GM19240 (cell line): ENCODE results near the gene CABLES1.

Experiments used
- DNase-seq: peaks from one replicate; pipeline ENCODE4 v3.0.0; 2011; ENCODE audit warnings: low spot score; ENCODE audit not compliant: insufficient read length

The CABLES1 gene

DNA sequence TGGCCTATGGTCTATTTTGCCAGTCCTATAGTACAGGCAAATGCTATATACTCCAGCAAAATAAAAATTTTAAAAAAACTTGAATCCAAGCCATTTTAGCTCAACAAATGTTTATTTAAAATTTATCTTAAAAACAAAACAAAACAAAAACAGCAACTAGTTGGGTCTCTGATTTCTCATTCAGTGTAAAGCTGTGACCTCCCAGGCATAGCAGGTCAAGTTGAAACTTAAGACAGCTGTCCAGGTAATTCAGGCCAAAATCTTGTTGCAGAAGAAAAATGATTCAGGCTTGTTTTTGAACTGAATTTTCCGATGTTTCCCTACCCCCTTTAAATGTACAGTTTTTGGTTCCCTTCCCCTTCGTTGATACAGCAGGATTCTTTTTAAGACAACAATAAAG is 58.5 kb downstream of the CABLES1 start:
- no peak for DNase-seq

GRCh38 chr18:23194155-23194996 is 59.1 kb downstream of the CABLES1 start:
- DNase-seq = no peak

DNA sequence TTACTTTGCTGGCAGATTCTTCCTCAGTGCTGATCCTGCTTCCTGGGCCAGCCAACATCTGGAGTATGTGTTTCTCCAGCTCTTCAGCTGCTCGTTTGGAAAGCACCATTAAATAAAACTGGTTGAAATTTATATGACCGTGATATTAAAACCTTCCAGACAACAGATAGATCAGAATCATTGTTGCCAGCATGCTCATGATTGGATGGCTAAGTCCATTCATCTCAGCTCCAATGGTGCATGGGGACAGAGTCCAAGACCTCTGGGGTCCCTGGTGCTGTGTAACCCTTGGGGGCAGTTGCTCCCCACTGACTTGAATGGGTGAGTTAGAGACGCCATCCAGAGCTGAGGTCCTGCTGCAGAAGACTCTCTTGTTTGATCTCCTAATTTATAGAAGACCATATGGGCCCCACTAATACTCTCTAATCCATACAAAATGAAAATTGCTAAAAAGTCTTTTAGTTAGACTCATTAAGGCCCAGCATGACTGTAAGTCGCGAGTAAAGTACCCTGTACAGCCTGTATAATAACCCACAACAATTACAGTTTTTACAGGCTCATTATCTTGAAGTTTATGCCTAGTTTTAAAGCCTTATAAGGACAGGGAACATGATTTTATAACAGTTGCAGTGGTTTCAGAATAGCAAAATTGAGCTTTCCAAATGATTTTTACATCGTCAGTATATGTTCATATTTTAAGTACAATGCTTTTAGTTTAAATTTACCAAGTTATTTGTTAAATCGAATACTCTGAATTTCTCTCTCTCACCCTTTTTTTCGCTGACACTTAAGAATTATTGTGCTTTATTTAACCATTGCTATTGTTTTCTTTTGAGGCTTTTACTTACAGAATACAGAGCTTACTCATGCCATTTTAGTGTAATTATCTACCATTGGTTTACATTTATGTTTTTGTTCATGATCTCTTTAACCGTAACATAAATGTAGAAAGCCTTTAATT is 60.0 kb downstream of the CABLES1 start:
- DNase-seq = no peak

DNA sequence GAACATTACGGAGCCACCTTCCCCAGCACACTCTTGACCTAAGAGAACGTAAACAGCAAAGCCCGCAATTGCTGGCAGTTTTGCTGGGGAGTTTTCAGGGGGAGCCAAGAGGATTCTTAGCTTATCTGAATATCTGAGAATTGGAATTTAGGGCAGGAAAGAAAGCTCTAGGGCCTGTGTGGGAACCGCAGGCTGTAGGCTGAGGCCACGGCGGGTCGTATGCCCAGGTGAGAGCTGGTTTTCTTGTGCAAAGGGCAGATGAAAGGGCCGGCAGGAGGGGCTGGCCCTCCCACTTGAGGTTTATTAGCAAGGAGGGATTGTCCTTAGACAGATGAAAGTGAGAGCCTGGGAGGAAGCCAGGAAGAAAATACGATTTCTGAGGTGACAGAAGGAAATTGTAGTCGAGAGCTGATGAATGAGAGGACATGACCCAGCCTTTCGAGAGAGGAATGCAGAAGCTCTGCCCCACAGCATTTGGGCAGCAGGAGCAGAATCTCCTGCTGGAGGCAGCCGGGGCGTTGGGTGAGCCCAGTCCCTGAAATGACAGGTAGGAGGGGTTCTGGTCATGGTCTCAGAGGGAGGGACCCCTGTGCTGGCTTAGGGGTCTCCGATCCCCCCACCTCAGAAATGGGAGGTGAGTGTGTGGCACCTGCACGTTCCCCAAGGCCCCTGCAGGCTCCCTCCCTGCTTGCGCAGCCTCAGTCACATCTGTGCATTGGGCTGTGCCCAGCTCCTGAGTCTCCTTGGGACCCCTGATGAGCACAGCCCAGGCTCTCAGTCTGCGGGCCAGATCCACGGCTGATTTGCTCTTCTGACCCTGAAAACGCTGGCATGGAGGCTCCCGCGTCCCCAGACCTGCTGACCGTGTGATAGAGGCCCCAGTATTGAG is 61.1 kb downstream of the CABLES1 start:
- no peak for DNase-seq

DNA sequence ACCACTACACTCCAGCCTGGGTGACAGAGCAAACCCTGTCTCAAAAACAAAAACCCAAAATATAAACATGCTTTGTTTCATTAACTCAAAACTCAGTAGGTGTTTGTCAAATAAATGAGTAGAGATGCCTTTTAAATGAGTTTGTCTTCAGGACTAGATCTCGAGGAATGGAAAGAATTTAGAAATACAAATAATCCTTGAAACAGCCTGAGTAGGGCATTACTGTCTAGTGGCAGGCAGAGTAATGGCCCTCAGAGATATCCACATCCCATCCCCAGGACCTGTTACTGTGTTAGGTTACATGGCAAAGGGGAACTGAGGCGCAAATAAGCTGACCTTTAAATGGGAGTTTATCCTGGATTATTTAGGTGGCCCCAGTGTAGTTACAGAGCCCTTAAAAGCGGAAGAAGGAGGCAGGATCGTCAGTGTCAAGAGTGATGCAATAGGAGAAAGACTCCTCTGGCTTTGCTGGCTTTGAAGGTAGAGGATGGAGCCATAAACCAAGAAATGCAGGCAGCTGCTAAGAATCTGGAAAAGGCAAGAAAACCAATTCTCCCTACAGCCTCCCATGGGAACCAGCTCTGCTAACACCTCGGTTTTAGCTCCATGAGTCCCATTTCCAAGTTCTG is 63.0 kb downstream of the CABLES1 start:
- DNase-seq = no peak

- DNase-seq = no peak
Observed at GRCh38 chr18:23200756-23201155, 65.5 kb downstream of the CABLES1 start.

GRCh38 chr18:23201741-23202140 is 66.5 kb downstream of the CABLES1 start:
- no peak for DNase-seq

GRCh38 chr18:23203891-23204432 is 68.7 kb downstream of the CABLES1 start:
- DNase-seq = no peak

- no peak for DNase-seq
Observed at GRCh38 chr18:23204589-23205235, 69.4 kb downstream of the CABLES1 start.

DNA sequence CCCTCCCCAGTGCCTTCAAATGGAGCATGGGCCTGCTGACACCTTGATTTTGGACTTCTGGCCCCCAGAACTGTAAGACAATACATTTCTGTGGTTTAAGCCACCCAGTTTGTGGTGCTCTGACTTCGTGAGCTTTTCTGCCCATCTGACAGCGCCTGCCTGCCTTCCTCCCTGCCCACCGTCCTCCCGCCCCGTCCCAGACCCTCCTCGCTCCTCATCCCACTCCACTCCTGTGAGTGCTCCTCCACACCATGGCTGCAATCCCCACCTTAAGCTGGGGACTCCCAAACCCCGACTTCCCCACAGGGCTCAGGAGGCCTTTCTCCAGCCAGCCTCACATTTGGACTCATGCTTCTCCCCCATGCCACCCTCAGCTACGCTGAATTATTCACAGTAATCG is 70.7 kb downstream of the CABLES1 start:
- DNase-seq = no peak

- DNase-seq = no peak
Observed at GRCh38 chr18:23207191-23207955, 72.1 kb downstream of the CABLES1 start.

DNA sequence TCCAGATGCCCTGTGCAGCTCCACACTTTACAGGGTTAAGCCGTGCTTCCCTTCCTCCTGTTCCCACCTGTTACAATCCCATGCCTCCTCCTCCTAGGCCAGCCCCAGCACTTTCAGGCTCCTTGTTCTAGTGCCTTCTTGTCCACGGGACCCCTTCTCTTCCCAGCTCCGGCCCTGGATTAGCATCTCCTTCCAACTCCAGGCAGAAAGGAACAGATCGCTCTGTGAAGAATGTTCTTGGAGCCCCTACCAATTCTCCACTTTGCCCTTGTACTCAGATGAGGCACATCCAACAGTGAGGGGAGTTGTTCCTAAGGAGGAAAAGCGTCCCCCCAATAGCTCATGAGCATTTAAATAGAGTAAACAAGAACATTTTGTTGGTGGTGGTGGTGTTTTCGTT is 72.7 kb downstream of the CABLES1 start:
- DNase-seq = no peak

GRCh38 chr18:23208600-23208999 is 73.3 kb downstream of the CABLES1 start:
- no peak for DNase-seq

GRCh38 chr18:23209031-23209430 is 73.7 kb downstream of the CABLES1 start:
- no peak for DNase-seq

DNA sequence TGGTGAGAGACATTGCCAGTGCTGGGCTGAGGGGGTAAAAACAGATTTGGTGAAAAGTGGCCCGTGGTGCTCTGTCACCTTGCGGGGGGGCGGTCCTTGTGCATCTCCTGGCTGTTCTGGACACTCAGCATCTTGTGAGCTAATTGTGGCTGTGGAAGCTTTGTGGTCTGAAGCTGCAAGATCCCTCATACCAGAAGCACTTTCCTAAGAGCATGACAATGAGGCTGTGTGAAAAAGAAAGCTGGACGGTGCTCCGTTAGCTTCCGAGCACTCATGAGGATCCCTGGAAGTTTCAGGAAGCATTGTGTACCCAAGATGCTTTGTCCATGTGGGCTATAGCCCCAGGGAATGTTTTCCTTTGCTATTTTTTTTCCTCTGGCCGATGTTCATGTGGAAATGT is 74.5 kb downstream of the CABLES1 start:
- DNase-seq = no peak

GRCh38 chr18:23210526-23210925 is 75.2 kb downstream of the CABLES1 start:
- no peak for DNase-seq

GRCh38 chr18:23211146-23211545 is 75.9 kb downstream of the CABLES1 start:
- DNase-seq = no peak

DNA sequence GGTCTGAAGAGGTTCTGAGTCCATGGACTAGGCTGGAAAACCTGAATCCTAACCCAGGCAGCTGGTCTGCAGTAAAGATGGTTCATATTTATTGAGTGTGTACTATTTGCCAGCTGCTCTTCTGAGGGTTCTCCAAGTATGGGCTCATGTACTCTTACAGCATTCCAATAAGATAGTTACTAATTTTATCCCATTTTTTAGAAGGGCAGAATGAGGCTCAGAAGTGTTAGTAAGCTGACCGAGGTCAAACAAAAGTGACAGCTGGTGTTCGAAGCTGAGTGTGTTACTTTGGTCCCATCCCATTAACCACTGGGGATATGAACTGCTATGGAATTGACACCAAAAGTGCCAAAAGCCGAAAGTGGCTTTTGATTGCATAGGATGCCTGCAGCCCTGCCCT is 76.9 kb downstream of the CABLES1 start:
- DNase-seq = no peak

- DNase-seq = no peak
Observed at GRCh38 chr18:23213200-23213599, 77.9 kb downstream of the CABLES1 start.
